HG02981 (cell line): ENCODE measurements around the gene MED22.
A peak's percentile ranks its signal among the peaks of the same experiment; 100 is the strongest.

Experiments used
- ATAC-seq: cut with Tn5 transposase; IDR thresholded peaks from one replicate; pipeline ENCODE4 v1.9.1; 2021; ENCODE audit warnings: mild to moderate bottlenecking, moderate library complexity; ENCODE audit not compliant: unreplicated experiment

The MED22 gene

DNA sequence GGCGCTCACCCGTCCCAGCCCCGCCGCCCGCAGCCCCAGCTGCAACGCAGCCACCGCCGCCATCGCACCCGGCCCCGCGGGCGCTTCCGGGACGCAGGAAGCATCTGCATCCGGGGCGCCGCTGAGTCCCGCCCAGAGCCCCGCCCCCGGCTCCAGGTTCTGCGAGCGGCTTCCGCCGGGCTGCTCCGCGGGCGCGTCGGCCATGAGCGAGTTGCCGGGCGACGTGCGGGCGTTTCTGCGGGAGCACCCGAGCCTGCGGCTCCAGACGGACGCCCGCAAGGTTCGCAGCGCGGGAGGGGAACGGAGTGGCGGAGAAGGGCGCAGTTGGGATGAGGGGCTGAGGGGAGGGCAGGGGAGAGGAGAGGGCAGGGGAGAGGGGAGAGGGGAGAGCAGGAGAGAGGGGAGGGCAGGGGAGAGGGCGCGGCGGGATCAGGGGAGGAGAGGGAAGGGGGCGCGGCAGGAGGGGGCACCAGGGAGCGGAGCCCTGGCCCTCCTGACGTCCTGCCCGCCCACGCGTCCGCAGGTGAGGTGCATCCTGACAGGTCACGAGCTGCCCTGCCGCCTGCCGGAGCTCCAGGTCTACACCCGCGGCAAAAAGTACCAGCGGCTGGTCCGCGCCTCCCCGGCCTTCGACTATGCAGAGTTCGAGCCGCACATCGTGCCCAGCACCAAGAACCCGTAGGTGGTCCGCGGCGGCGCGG, 8.6 kb upstream of the MED22 start, which contains the start of the genes SURF1 and SURF2:
TSS of gene SURF1 (minus strand) at position 97 of the 701 bp plus-strand sequence. CDS start at position 63, 34 bp downstream.
TSS of gene SURF2 (plus strand) at position 160 of the 701 bp plus-strand sequence. CDS start at position 203, 43 bp downstream.
- peak; percentile 73 for ATAC-seq

- ATAC-seq: peak; percentile 32
Measured at GRCh38 chr9:133355881-133356357, 8.0 kb upstream of the MED22 start.

- no peak for ATAC-seq
Measured at GRCh38 chr9:133354766-133355165, 6.8 kb upstream of the MED22 start.

DNA sequence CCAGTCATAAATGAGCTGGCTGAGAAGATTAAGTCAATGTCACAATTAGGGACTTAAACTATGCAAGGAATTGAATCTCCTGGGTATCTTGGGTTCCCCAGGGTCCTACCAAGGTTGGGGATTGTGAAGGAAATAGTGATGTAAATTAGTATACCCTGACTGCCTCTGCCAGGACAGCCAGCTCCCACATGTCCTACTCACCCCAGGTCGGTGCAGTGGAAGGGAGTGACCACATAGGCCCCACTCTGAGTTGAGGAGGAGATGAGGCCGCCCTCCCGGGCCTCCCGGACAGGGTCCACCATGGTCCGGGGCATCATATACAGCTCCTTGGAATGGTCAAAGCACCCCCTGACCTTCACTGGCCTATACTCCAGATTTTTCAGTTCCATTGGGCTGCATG, 5.6 kb upstream of the MED22 start:
- ATAC-seq: no peak

DNA sequence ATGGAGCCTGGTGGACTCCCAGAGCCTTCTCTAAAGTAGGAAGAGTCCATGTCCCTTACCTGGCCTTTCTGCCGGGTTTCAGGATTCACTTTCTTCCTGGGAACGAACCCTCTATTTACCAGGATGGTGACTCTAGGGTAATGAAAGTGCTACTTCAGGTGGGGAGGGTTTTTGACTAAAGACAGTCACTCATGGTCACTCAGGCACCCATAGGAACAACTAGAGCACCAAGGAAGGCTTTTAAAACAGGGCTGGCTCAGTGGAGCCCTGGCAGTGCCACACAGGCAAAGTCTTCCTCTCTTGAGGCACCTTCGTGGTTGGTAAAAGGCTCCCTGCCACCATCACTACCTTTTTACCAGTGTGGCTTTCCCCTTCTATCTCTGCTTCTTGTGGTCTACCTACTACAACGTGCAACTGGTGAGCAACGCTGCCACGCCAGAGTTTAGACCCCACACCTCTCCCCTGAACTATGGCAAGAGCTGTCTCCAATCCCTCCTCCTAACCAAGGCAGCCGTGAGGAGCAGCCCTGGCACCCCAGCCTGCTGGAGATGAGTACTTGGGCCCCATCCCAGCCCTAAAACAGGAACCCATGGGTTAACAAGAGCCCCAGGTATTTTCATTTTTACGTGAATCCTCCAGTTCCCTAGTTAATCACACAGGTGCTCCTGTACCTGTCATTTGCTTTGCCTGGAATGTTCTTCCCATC, 4.9 kb upstream of the MED22 start:
- ATAC-seq: no peak

DNA sequence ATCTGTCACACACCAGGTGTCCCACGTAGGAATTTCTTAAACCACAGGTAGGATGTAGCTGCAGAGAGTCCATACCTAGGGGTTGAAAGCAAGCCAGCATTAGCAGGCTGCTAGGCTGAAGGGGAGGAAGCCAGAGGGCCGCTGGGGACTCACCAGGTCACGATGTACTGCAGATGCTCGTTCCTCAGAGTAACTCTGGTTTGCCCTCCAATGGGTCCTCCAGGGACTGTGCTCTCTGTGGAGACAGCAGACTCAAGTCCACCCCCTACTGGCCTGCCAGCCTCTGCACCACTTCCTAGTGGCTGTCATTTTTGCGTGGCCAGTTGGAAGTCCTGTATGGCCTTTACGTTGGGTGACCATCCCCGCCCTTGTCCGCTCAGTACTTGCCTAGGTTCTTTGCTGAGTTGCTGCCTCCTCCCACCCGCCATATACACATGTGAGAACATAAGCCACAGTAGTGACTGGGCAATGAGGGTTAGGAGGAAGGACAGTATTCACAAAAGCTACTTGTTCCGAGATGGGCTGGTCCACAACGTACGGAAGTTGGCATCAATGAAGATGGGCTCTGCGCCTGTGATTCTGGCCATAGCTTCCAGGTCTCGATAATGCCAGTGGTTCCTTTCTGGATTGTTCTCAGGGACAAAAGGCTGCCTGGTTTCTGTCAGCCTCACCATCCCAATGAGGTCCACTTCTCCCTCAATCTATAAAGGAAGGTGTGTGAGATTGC, 4.1 kb upstream of the MED22 start:
- ATAC-seq: no peak

- ATAC-seq: no peak
Measured at GRCh38 chr9:133351526-133351907, 3.6 kb upstream of the MED22 start.

GRCh38 chr9:133349965-133350616, 2.2 kb upstream of the MED22 start:
- ATAC-seq: no peak

- ATAC-seq: no peak
Measured at GRCh38 chr9:133348718-133349573, 1.0 kb upstream of the MED22 start.

GRCh38 chr9:133347515-133347984, 381 bp downstream of the MED22 start:
- ATAC-seq: peak; percentile 23

GRCh38 chr9:133346021-133346785, 1.7 kb downstream of the MED22 start:
- no peak for ATAC-seq

- ATAC-seq: no peak
Measured at GRCh38 chr9:133345596-133345995, 2.3 kb downstream of the MED22 start.

DNA sequence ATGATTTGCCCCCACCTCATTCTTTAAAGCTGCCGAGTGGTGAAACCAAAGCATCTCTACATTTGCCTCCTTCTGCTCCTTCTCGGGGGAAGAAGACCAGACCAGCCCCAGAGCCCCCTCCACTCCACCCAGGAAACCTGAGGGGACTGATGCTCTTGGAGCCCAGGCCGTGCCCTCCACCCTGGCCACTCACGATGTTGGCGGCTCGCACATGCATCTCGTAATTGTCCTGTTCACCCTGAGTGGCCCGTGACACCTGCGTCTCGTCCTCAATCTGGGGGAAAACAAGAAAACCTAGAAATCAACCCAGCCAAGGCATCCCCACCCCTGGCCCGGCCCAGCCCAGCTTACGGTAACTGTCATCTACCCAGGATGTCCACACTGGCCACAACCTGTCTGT, 3.0 kb downstream of the MED22 start:
- no peak for ATAC-seq

GRCh38 chr9:133344071-133344470, 3.9 kb downstream of the MED22 start:
- no peak for ATAC-seq

- ATAC-seq: no peak
Measured at GRCh38 chr9:133342570-133342969, 5.4 kb downstream of the MED22 start.

DNA sequence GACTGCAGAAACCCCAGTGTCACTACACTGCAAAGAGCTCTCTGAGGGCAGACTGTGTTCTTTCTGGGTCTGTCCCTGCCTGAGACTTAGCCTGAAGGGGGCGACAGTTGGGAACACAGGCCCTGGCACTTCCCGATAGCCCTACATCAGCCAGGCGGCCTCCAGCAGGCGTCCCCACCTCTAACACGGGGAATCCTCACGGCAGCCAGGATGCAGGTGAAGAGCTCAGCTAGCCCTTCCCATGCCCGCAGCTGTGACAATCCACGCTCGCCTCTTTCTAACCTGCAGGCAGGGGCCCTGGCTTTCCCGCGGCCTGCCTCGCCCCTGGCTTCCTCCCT, 5.9 kb downstream of the MED22 start:
- ATAC-seq: no peak

- ATAC-seq: no peak
Measured at GRCh38 chr9:133341369-133342068, 6.4 kb downstream of the MED22 start.

- no peak for ATAC-seq
Measured at GRCh38 chr9:133340916-133341315, 7.0 kb downstream of the MED22 start.

DNA sequence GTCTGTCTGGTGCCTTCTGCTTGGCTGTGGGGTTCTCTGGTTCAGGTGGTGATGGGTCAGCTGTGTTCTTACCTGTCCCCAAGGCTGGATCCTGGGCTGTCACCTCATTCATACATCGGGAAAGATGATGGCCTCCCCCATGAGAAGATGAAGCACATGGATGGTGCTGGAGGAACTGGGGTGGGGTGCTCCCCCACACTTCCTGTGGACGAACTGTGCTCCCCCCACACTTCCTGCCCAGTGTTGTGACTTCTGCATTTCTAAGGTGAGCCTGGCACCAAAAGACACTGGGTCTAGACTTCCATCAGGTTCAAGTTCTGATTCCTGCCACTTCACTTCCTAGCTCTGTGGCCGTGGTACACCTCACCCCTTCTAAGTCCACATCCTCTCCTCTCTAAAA, 7.7 kb downstream of the MED22 start:
- ATAC-seq: no peak
